Activated CD4-positive, alpha-beta T cell treated with anti-CD3 and anti-CD28 coated beads, Interleukin-2, amount 50 U/mL, for 1 hour (primary cell): Measurements from ENCODE around the gene STRAP.

Source experiments
- DNase-seq: peaks from one replicate; pipeline ENCODE4 v3.0.0-alpha.2; 2020

STRAP gene, protein sequence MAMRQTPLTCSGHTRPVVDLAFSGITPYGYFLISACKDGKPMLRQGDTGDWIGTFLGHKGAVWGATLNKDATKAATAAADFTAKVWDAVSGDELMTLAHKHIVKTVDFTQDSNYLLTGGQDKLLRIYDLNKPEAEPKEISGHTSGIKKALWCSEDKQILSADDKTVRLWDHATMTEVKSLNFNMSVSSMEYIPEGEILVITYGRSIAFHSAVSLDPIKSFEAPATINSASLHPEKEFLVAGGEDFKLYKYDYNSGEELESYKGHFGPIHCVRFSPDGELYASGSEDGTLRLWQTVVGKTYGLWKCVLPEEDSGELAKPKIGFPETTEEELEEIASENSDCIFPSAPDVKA

DNA sequence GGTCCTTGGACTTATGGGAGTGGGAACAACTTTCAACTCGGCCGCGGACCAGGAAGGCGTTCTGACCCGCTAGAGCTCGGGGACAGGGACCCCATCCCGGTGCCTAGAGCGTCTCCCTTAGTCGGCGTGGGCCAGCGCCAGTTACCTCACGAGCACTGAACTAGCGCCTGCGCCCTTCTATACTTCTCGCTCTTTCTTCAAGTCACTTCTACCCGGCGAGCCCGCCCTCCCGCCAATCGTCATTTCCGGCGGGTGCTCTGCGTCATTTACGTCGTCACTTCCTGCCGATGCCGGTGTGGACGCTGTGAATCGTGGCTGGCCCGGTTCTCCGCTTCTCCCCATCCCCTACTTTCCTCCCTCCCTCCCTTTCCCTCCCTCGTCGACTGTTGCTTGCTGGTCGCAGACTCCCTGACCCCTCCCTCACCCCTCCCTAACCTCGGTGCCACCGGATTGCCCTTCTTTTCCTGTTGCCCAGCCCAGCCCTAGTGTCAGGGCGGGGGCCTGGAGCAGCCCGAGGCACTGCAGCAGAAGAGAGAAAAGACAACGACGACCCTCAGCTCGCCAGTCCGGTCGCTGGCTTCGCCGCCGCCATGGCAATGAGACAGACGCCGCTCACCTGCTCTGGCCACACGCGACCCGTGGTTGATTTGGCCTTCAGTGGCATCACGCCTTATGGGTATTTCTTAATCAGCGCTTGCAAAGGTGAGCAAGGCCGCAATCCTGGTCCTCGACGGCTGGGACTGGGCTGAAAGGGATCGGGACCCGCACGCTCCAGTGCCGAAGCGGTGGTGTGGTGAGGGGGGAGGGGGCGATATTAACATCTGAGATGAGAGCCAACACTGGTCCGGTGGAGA, at the start of gene STRAP:
Gene STRAP, plus strand, starts transcription at position 270 of the 854 bp plus-strand sequence. Its CDS starts 321 bp downstream, at position 591.
- peak; percentile 95 for DNase-seq

DNA sequence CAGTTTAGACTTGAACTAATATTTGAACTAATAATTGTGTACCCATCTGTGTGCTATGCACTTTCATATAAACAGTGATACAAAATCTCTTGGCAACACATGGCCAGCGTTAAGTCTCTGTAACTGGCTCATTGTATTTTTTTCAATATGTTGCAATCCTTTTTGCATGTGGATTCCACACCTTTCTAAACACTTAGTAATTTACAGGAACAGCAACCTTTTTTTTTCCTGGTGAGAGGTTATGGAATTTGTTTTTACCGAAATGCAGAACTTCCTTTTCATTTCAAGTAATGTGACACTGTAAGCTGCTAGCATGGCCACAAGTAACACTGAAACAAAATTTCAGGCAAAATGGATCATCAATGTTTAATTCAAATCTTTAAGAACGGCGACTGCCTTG, 47.6 kb upstream of the STRAP start:
- DNase-seq, result no peak

DNA sequence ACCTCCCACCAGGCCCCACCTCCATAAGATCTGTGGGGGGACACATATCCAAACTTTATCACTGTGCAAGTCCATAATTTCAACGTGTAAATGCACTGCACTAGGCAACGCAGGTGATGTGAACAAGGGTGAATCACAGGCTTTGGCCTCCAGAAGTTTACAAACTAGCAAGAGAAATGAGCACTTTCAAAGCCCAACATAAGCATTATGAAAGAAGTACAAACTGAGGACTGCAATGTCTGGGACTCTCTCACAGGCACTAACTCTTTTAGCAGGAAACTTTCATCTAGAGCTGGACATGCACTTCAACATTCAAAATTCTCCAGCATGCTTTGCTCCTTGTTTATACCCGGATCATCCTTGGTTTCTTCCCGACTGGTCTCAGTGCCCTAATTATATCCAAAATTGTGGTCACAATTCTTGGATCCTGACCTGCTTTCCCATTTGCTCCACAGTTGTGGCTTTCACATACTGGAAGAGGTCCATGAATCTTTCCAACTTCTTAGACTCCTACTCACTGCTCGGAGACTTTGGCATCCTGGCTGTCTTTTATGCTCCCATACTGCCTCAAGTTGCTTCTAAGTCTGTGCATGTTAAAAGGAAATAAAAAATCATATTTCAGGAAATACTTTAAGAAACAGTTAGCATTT, 44.9 kb upstream of the STRAP start:
- no peak for DNase-seq

- no peak for DNase-seq
Observed at GRCh38 chr12:15839041-15839440, 43.1 kb upstream of the STRAP start.

GRCh38 chr12:15839682-15840081, 42.5 kb upstream of the STRAP start:
- no peak for DNase-seq

- no peak for DNase-seq
Observed at GRCh38 chr12:15842108-15842507, 40.1 kb upstream of the STRAP start.

GRCh38 chr12:15846887-15847286, 35.3 kb upstream of the STRAP start:
- no peak for DNase-seq

- DNase-seq, result no peak
Observed at GRCh38 chr12:15848606-15849005, 33.6 kb upstream of the STRAP start.

- no peak for DNase-seq
Observed at GRCh38 chr12:15851045-15851620, 31.1 kb upstream of the STRAP start.

GRCh38 chr12:15851919-15852318, 30.3 kb upstream of the STRAP start:
- no peak for DNase-seq

GRCh38 chr12:15852383-15852782, 29.8 kb upstream of the STRAP start:
- DNase-seq, result no peak

DNA sequence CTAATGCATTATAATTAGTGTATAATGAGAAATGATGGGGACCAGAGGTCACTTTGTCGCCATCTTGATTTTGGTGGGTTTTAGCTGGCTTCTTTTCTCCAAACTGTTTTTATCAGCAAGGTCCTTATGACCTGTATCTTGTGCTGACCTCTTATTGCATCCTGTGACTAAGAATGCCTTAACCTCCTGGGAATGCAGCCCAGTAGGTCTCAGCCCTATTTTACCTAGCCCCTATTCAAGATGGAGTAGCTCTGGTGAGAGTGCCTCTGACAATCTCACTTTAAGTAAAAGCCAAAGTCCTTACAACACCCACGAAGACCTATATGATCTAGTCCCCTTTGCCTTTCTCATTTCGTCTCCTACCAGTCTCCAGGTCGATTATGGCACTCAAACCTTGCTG, 28.3 kb upstream of the STRAP start:
- DNase-seq, result no peak

- no peak for DNase-seq
Observed at GRCh38 chr12:15854916-15855315, 27.3 kb upstream of the STRAP start.

GRCh38 chr12:15855646-15856045, 26.5 kb upstream of the STRAP start:
- no peak for DNase-seq

GRCh38 chr12:15856097-15856982, 25.8 kb upstream of the STRAP start:
- DNase-seq, result peak; percentile 26

- no peak for DNase-seq
Observed at GRCh38 chr12:15858353-15858752, 23.8 kb upstream of the STRAP start.

- DNase-seq, result no peak
Observed at GRCh38 chr12:15859116-15859515, 23.1 kb upstream of the STRAP start.

GRCh38 chr12:15861404-15861803, 20.8 kb upstream of the STRAP start:
- DNase-seq, result no peak

DNA sequence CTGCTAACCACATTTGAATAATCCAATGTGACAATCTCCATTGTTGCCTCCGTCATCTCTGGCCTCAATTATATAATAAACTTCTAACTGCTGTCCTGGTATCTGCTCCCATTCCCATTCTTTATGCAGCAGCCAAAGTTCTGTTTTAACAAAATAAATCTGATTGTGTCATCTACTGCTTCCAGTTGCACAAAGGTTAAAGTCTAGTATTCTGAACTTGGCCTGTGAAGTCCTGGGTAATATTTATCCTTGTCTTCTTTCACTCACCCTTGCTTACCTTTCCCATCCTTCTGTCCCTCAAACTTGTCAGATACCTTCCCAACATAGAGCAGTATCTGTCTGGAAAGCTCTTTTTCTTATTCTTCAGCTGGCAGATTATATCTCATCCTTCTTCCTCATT, 19.3 kb upstream of the STRAP start:
- DNase-seq, result no peak

DNA sequence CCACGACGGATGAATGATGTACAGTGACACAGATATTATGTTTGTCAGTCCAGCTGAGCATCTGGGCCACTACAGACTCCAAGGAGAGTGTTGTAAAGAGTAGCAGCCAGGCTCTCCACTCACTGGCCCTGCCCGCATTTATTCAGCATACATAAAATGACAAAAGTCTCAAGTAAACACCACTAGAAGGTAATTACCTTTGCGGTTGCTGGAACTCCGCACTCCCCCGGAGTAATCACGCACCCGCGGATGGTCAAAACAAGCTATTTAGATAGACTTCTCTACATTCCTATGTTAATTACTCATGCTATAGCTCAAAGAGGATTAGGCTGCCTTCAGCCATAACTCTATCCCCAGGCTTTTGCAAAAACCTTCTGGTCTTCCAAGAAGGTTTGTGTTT, 18.8 kb upstream of the STRAP start:
- DNase-seq, result no peak

DNA sequence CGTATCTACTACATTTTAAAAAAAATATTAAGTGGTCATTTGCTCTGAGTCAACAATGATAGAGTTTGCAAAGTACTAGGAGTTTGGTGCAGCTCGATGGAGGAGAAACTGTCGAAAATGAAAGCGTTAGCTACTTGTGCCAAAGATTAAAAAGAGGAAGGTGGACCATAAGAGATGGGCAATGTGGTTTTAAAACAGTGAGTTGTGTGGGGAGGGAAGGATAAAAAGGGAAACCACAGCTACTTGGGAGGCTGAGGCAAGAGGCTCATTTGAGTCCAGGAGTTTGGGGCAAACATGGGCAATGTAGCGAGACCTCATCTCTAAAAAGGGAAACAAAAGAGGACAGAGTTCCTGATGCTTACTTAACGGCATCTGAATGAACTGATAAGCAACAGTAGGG, 18.2 kb upstream of the STRAP start:
- no peak for DNase-seq

- DNase-seq, result no peak
Observed at GRCh38 chr12:15868186-15868585, 14.0 kb upstream of the STRAP start.
